ENCODE results near the gene DDX6.
"Not testable (repeated sequence)": the region's sequence is repeated elsewhere in the genome, so short reads cannot be mapped to it uniquely, and the experiment has no call there.

GRCh38 chr11:118727721-118728066 is 63.3 kb downstream of the DDX6 start:
- TF ChIP-seq JUND (IDR thresholded peaks at IDR 0.05), result not testable (repeated sequence)
- TF ChIP-seq, protein P1, sequence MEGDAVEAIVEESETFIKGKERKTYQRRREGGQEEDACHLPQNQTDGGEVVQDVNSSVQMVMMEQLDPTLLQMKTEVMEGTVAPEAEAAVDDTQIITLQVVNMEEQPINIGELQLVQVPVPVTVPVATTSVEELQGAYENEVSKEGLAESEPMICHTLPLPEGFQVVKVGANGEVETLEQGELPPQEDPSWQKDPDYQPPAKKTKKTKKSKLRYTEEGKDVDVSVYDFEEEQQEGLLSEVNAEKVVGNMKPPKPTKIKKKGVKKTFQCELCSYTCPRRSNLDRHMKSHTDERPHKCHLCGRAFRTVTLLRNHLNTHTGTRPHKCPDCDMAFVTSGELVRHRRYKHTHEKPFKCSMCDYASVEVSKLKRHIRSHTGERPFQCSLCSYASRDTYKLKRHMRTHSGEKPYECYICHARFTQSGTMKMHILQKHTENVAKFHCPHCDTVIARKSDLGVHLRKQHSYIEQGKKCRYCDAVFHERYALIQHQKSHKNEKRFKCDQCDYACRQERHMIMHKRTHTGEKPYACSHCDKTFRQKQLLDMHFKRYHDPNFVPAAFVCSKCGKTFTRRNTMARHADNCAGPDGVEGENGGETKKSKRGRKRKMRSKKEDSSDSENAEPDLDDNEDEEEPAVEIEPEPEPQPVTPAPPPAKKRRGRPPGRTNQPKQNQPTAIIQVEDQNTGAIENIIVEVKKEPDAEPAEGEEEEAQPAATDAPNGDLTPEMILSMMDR (IDR thresholded peaks at IDR 0.05; ENCODE audit: low read depth, low read length, missing input control), result not testable (repeated sequence)

Data from liver (tissue), 3 donors.